ENCODE data around the gene CCDC78.

- TF ChIP-seq POLR2AphosphoS5 (IDR thresholded peaks at IDR 0.05; ENCODE audit: low read depth, low read length) (no peak), POLR2A (IDR thresholded peaks at IDR 0.05; ENCODE audit: low read depth, low read length) (no peak), TAF1 (IDR thresholded peaks at IDR 0.05; ENCODE audit: borderline replicate concordance, low read depth, low read length) (no peak)
These were observed 2.9 kb upstream of the CCDC78 start for GRCh38 chr16:728890-729744.
